GM13977 (cell line): ENCODE measurements around the gene ATG2B.

Experiments used
- DNase-seq: peaks from one replicate; pipeline ENCODE4 v3.0.0; 2012; ENCODE audit warnings: low spot score
- in situ Hi-C: fragments of 300-500 bp; cut with MboI; formaldehyde crosslinking; loops from one replicate; pipeline ENCODE4 v1.12.0; 2022; ENCODE audit warnings: low sequenced_read_pairs, low pct_unique_long_range_greater_than_20kb, mixed read lengths, inconsistent platforms; ENCODE audit not compliant: unreplicated experiment
- TF ChIP-seq, protein P1 (sequence below): IDR thresholded peaks from 2 replicates; pipeline ENCODE4 v1.5.1; 2012; ENCODE audit warnings: mild to moderate bottlenecking, control low read depth; ENCODE audit not compliant: insufficient read depth; ENCODE audit errors: extremely low read depth, missing control alignments

ATG2B gene

DNA sequence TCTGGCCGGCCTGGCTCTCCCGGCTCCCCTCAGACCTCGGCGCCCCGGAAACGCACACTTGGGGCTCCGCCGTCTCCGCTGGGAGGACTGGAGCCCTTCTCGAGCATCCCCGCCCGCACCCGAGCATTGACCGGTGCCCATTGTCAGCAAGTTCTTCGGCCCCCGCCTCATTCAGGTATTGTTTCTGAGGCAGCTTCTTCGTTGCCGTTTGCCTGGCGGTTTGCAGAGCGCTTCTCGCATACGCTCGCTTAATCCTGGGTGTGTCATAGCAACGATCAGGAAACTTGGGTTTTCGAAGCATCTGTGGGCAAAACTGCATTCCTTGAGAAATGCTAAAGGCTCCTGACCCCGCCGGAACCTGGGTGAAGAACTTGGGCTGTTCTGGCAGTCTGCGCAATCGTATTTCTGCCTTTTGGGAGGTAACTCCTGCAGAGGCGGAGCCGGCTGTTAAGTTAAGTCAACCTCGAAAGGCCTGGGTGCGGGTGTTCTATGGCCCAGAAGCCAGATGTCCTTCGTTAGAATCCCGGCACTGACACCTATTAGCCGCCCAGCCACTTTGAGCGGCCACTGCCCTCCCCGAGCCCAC, 703 bp upstream of the ATG2B start:
- peak; percentile 42 for DNase-seq
- TF ChIP-seq, protein P1, sequence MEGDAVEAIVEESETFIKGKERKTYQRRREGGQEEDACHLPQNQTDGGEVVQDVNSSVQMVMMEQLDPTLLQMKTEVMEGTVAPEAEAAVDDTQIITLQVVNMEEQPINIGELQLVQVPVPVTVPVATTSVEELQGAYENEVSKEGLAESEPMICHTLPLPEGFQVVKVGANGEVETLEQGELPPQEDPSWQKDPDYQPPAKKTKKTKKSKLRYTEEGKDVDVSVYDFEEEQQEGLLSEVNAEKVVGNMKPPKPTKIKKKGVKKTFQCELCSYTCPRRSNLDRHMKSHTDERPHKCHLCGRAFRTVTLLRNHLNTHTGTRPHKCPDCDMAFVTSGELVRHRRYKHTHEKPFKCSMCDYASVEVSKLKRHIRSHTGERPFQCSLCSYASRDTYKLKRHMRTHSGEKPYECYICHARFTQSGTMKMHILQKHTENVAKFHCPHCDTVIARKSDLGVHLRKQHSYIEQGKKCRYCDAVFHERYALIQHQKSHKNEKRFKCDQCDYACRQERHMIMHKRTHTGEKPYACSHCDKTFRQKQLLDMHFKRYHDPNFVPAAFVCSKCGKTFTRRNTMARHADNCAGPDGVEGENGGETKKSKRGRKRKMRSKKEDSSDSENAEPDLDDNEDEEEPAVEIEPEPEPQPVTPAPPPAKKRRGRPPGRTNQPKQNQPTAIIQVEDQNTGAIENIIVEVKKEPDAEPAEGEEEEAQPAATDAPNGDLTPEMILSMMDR, result no peak
- in situ Hi-C loops, result no loop called here

DNA sequence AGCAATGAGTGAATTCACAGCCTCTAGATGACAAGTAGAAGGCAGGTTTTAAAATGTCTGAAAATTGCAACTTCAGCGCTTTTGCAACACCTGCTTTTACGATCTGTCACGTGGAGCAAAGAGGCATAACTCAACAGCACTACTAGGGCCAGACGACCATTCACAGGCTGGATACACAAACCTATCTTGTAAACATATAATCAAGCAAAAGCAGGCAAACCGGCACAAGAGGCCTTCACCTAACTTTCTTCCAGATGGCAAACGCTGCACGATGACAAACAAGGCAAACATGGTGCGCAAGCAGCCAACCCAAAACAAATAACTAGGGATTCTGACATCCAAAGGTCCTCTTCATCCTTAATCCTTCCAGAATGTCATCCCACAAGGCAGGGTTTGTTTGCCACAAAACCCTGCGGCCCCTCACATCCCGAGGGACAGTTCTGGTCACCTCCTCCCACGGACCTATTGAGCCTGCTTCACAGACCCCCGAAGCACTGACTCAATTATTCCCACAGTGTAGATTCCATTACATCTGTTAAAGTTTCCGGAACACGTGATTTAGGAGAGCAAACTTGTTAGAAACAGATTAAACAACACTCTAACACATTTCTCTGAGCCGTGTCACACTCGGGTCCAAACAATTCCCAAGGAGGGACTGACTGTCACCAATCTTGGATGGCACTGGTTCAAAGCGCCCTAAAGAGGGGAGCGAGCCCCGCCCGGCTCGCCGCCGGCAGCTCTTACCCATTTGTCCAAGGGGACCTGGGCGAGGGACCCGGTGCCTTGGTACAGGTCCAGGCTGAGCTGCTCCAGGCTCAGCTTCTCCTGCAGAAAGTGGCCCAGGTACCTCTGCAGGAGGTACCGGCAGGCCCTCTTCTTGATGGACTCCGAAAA, 823 bp downstream of the ATG2B start:
- in situ Hi-C loops, result no loop called here
- TF ChIP-seq, protein P1, result no peak

DNA sequence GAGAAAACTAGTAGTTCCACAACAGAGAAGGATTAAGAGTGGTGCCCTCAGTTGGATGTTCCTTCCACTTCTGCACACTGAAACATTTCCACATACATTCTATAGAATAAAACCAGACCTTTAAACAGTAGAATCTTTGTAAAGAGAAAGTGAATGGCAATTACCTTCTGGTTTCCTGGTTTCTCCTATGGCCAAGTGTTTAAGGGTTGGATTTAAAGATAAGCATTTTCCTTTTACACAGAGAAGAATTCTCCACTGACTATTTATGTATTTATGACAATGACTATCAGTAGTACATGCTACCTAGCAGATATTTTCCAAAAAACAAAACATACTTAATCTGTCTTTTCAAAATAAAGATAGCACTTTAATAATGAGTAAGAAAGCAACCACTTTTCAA, 3.2 kb downstream of the ATG2B start:
- in situ Hi-C loops, result no loop called here
- TF ChIP-seq, protein P1, result no peak
- no peak for DNase-seq

More for the DNA sequence above, 823 bp downstream of the ATG2B start:
- DNase-seq, result peak; percentile 62

GRCh38 chr14:96357216-96357615, 5.9 kb downstream of the ATG2B start:
- in situ Hi-C loops, result no loop called here
- TF ChIP-seq, protein P1, result no peak
- DNase-seq, result no peak

DNA sequence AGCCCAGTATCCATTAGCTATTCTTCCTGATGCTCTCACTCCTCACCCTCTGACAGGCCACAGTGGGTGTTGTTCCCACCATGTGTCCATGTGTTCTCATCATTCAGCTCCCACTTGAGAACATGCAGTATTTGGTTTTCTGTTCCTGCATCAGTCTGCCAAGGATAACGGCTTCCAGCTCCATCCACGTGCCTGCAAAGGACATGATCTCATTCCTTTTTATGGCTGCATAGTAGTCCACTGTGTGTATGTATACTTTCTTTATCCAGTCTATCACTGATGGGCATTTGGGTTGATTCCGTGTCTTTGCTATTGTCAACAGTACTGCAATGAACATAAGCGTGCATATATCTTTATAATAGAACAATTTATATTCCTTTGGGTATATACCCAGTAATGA, 8.9 kb downstream of the ATG2B start:
- DNase-seq, result no peak
- in situ Hi-C loops, result no loop called here
- TF ChIP-seq, protein P1, result no peak

DNA sequence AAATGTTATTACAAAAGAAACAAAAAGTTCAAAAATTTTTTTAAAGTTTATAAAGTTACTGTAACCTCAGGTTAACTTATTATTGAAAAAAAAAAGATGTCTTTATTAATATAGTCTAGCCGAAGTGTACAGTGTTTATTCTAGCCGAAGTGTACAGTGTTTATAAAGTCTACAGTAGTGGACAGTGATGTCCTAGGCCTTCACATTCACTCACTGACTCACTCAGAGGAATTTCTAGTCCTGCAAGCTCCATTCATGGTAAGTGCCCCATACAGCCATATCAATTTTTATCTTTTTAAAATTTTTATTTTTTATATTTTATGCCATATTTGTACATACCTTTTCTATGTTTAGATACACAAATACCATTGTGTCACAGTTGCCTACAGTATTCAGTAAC, 10.4 kb downstream of the ATG2B start:
- TF ChIP-seq, protein P1, result no peak
- no peak for DNase-seq
- in situ Hi-C loops, result no loop called here
